Adrenal gland (tissue), 5 donors: Measurements from ENCODE around the gene HMCES.

Experiments
- CTCF ChIP-seq, 6 experiments: fragments of 450-650 bp in 4 of 6; fragments of 200-600 bp in 2 of 6; sonication (generic) in 1 of 6; IDR thresholded peaks; 1 replicate in 5 of 6; 2 replicates in 1 of 6; pipeline versions ENCODE4 v1.5.1 to v1.8.0; 2016 to 2021; ENCODE audit warnings: antibody characterized with exemption in 6 of 6, mild to moderate bottlenecking in 2 of 6, moderate library complexity in 1 of 6
- POLR2A ChIP-seq, 2 donors: fragments of 450-650 bp; IDR thresholded peaks; one replicate each; pipeline ENCODE4 v1.6.1; 2017; ENCODE audit warnings: antibody characterized with exemption in 2 of 2, mild to moderate bottlenecking in 2 of 2, moderate library complexity in 1 of 2
- donor health status: DM: no; HTN: no; CAD: no.

- no peak for TF ChIP-seq CTCF (IDR thresholded peaks at IDR 0.05)
- TF ChIP-seq POLR2A (IDR thresholded peaks at IDR 0.05) = no peak
These were observed 68.8 kb downstream of the HMCES start for GRCh38 chr3:129347458-129347845.
